GM21723 (cell line): ENCODE results near the gene HS3ST4.

Experiments used
- ATAC-seq: cut with Tn5 transposase; IDR thresholded peaks from one replicate; pipeline ENCODE4 v1.9.1; 2021; ENCODE audit warnings: mild to moderate bottlenecking, moderate library complexity; ENCODE audit not compliant: unreplicated experiment

HS3ST4 gene

GRCh38 chr16:25888868-25889267 is 197.1 kb downstream of the HS3ST4 start:
- ATAC-seq: no peak

DNA sequence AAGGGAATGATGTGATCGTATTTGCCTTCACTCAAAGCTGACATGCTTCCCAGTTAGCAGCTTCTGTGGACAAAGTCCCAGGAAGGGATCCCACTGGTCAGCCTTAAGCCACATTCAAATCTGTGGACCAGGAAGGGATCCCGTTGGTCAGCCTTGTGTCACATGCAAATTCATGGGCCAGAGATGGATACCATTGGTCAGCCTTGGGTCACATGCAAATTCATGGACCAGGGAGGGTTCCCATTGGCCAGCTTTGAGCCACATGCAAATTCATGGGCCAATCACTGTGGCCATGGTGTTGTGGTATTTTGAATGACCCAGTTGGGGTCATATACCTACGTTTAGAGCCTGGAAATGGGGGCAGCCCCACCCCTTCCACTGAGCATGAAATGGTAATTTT is 201.6 kb downstream of the HS3ST4 start:
- ATAC-seq: no peak

DNA sequence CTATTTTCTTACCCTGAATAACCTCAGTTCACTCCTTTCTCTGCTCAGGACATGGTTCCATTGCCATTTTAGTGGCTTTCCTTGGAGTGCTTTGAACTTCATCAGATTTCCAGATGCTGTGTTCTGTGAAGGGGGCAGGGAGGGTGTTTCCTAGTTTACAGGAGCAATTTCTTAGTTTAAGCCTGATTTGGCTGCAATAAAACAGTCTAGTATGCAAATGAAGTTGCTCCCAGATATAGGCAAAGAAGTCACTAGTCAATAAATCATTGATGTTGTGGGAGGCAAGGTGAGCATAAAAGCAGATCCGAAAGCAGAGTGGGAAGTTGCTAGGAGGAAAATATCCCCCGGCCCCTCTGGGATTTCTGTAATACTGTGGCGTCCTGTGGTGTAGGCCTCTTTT is 202.3 kb downstream of the HS3ST4 start:
- no peak for ATAC-seq

DNA sequence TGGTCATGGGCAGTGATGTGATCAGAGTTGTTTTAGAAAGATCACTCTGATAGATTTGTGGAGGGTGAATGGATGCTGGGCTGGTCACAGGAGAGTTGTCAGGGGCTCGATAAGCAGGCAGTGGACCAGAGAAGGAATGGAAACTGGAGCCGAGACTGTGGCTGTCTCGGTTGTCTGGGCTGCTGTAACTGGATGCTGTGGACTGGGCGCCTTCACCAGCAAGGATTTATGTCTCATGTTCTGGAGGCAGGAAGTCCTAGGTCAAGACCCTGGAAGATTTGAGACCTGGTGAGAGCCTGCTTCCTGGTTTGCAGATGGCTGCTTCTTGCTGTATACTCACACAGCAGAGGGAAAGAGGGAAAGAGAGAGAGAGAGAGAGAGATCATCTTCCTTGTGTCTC is 203.6 kb downstream of the HS3ST4 start:
- ATAC-seq: no peak

GRCh38 chr16:25896411-25896810 is 204.7 kb downstream of the HS3ST4 start:
- no peak for ATAC-seq

DNA sequence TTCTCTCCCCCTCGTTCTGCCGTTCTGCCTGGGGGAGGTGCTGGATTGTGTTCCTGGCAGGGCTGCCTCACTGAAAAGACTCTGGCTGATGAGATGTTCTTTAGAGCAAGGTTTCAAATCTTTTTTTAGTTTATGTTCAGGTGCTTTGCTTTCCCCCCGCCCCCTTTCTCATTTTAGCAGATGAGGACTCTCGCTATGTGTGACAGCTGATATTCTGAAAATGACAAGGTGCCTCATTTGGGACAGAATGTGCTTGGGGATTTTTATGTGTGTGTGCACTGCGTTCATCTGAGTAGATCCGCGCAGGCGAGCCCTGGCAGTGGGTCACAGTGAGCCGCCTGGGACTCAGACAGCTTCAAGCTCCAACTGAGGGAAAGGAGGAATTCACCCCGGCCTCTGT is 205.9 kb downstream of the HS3ST4 start:
- no peak for ATAC-seq

GRCh38 chr16:25905810-25906209 is 214.1 kb downstream of the HS3ST4 start:
- ATAC-seq: no peak

DNA sequence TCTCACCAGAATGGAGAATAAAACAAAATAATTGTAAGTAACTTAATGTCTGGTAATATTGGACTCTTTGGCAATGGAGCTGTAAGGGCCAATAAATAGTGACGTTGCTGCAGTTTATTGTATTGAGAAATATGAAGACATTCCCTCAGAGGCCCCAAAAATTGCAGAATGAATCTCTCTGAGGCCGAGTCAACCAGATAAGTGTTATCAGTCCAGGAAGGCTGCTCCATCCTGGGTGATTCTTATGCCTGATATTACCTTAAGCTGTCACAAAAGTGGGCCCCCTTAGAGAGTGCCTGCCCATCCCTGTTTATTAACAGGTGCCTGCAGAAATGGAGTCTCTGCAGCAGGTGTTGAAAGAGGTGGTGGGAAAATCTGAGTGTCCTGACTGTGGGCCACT is 219.2 kb downstream of the HS3ST4 start:
- no peak for ATAC-seq

DNA sequence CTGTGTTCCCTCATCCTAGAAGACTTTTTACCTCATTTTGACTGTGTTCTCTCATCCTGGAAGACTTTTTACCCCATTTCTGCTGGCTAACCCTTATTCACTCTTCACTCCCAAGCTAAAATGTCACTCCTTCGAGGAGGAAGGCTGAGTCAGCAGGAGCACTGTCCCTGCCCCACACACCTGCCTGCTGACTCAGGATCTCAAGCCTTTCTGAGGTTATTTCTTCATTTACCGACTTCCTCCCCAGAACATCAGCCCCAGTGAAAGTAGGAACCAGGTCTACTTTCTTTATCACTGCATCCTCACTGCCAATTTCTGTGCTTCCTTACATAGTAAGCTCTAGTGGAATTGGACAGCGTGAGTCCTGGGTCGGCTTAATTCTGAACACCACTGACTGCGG is 220.6 kb downstream of the HS3ST4 start:
- ATAC-seq: no peak

DNA sequence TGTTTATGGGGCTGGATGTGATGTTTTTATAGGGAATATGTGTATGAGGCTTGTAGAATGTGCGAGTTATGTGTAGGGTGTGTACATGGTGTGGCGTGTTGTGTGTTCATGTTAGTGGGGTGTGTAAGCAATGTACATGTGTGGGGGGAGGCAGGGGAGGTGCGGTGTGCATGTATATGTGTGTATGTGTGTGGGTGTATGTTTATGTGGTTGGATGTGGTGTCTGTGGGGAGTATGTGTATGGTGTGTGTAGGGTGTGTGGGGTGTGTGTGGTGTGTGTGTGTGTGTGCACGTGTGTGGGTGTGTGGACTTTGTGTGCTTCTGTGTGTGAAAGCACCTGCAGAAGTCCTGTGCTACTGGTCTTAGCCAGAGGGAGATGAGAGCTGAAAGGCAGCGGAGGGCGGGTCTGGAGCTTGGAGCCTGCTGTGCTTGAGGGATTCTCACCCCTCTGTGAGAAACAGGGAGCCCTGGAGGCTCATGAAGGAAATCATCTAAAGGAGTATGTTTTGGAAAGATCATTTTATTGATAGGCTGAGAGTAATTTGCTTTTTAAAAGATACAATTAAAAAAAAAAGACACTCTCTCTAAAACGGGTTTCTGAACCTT is 222.7 kb downstream of the HS3ST4 start:
- ATAC-seq: no peak

DNA sequence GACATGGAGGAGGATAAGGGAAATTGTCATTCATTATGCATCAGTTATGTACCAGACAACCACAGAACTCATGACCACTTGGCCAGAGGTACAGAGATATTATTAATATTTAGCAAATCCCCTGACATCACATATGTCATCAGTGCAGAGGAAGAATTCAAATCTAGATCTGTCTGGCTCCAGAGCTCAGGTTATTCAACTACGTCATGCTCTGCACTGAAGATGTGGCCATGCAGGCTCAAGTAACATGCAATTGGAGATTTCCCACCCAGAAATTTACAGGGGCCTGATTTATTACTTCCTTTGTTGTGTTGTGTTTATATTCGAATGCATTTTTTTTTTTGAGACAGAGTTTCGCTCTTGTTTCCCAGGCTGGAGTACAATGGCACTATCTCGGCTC is 224.3 kb downstream of the HS3ST4 start:
- ATAC-seq: no peak

DNA sequence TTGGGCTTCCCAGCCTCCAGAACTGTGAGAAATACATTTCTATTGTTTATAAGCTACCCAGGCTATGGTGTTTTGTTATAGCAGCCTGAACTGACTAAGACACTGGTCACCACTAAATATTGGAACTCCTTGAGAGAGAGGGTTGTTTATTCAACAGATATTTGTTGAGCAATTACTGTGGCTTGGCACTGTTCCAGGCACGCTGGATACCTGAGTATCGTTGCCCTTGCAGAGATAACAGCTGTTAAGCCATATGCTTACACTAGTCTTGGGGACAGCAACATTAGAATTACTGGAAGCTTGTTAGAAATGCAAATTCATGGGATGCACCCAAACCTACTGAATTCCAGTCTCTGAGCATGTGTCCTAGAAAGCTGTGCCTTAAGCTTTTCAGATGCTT is 230.7 kb downstream of the HS3ST4 start:
- no peak for ATAC-seq

DNA sequence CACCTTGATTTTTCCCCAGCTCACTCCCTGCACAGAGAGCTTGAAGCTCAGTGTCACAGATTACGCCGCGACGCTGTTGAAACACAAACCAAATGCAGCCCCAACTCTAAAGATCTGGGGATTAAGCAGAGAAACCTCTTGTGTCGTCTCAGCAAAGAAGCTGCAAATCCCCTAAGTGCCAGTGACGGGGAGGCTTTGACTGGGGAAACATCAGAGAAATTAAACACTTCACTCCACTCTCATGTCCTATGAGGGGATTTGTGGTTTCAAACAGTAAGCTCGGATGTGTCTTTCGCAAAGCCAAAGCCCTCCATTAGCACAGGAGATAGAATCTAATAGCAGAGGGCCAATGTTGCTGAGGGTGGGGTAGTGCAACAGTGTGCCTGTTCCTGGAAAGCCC is 233.7 kb downstream of the HS3ST4 start:
- no peak for ATAC-seq

DNA sequence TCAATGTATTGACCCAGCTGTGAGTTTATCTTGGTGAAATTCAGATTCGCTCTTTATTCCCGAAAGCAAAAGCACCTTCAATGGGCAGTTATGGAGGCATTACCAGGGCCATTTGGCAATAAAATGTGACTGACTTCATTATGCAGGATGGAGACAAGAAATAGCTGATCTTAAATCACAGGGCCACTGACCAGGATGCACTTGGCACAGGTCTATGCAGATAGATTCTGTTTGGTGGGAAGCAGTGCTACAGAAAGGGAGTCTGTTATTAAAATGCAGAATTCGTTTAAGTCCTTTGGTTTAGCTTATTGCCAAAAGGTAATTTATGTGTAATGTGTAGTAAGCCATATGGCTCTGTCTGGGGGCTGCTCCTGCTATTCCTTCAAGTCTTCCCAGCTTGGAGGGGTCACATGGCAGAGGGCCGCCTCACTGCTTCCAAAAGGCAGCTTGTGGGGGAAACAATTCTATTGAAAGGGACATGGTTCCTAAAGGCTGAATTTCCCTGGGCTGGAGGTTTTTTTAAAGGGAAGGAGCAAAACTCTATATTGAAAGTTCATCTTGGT is 239.8 kb downstream of the HS3ST4 start:
- no peak for ATAC-seq

DNA sequence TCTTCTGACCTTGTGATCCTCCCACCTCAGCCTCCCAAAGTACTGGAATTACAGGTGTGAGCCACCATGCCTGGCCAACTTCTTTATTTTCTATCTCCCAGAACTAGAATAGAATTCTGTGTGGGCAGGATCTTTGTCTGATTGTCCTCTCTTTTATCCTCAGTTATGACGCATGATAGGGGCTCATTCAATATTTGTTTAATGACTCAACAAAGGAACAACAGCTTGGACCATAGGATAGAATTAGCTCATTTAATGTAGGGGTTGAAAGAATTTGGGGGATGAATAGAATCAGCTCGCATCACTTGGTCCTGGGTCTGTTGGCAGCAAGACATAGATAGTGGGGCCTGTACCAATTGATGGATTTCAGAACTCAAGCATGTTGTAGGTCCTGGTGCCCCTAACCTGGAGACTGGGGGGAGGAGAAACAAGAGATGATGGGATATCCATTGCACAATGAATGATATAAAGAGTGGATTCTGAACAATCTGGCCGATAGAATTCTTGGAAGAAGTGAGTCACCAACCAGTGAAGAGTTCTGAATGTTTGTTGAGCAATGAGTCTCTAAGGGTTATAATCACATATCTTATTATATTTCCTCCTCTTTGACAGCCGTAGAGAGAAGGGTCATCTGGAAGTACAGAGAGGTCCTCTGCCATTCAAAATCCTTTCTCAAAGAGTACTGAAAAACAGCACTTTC is 250.2 kb downstream of the HS3ST4 start:
- no peak for ATAC-seq

GRCh38 chr16:25950586-25951281 is 259.0 kb downstream of the HS3ST4 start:
- no peak for ATAC-seq

- ATAC-seq: no peak
Observed at GRCh38 chr16:25951999-25952398, 260.2 kb downstream of the HS3ST4 start.

DNA sequence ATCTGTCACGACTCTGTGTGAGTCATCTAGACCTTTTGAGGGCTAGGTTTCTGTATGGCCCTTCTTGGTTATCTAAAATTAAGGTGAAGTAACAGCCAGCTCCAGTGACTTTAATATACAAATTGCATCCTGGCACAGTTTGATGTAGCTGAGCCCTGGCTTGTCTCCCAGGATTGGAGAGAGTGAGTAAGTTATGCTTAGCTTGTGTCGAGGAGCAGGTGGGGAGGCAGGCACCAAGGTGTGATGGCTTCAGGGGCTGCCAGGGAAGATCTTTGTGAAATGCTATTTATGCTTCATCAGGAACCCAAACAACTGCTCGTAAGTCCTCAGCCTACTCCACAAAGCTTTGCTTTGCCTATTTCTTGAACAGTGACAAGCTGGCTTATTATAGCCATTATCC is 261.2 kb downstream of the HS3ST4 start:
- ATAC-seq: no peak

DNA sequence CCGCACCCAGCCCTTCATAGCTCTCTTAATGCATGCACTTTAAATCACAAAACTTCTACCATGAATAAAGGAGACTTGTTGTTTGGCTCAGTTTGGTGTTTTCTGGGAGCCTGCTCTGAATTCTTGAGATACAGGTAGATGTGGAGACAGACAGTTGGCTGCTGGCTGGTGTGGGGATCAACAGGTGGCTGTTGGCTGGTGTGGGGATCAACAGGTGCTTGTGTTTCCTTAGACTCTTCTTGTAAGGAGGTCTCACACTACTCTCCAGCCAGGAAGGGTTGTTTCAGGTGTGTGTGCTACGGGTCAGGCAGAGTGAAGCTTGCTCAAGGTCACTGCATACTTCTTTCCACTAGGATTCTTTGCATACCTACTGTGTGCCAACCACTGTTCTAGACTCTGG is 265.9 kb downstream of the HS3ST4 start:
- no peak for ATAC-seq

GRCh38 chr16:25959221-25959620 is 267.5 kb downstream of the HS3ST4 start:
- ATAC-seq: no peak

DNA sequence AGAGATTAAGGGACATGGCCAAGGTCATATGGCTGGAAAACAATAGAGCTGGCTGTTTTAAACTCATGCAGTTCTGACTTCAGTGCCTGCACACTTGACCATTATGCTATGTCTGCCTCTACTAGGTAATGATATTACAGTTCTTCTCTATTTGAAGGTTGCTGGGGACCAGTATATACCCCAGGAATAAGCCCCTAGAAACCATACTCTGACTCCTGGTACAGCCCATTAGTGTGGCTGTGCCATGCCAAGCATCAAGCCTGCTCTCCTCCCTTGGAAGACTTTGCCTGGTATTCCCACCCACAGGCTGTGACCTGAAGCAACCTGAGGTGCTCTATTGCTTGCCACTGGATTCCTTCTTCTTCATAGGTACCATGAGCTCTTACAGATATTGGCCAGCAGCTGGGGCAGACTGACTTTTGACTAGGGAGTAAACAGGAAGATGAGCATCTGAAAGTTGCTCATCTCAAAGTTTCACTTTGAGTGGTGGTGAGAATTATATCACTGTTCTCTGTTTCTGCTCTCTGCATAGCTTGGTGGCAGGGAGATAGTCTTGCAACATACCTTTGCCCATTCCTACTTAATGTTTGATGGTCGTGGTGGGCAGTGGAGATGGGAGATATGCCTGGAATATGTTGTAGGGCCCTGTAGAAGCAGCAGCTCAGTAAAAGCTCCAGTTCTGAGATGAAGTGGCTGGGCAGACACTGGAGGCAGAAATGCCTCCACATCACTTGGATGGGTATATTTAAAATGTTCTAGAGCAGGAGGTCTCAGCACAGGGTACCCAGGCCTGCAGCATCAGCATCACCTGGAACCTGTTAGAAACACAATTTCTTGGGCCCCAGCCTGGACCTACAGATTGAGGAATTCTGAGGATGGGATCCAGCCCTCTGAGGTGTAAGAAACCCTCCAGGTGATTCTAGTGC is 274.7 kb downstream of the HS3ST4 start:
- ATAC-seq: peak; percentile 62
